ENCODE measurements around the gene RNU6-1. TPM values are rescaled to one million over a fixed set of nuclear protein-coding genes. Genes with fewer than 3 reads are reported as not detected.

RNU6-1 gene
- total and polyA plus RNA-seq, 11 donors, result not detected

DNA sequence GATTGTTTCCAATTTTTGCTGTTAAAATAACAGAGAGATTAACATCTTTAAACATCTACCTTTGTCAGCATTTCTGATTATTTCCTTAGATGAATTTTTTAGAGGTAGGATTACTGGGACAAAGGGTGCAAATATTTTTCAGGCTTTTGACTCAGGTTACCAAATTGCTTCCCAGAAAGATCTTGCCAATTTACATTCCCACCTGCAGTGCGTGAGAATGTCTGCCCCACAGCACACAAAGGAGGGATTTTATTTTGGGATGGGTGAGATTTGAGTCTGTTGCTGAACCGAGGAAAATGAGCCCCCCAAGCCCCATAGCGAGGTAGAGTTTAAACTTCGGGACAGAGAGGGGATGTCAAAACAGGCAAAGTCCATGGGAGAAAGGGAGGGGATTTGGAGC, 25.9 kb upstream of the RNU6-1 start:
- peaks cover 0 to 2% (median 0%) of the 10 kb centered on the region in 9 donors for H3K27me3 ChIP-seq
- ATAC-seq (no peak), DNase-seq (no peak)
- TF ChIP-seq, protein P1, sequence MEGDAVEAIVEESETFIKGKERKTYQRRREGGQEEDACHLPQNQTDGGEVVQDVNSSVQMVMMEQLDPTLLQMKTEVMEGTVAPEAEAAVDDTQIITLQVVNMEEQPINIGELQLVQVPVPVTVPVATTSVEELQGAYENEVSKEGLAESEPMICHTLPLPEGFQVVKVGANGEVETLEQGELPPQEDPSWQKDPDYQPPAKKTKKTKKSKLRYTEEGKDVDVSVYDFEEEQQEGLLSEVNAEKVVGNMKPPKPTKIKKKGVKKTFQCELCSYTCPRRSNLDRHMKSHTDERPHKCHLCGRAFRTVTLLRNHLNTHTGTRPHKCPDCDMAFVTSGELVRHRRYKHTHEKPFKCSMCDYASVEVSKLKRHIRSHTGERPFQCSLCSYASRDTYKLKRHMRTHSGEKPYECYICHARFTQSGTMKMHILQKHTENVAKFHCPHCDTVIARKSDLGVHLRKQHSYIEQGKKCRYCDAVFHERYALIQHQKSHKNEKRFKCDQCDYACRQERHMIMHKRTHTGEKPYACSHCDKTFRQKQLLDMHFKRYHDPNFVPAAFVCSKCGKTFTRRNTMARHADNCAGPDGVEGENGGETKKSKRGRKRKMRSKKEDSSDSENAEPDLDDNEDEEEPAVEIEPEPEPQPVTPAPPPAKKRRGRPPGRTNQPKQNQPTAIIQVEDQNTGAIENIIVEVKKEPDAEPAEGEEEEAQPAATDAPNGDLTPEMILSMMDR (IDR thresholded peaks at IDR 0.05), result no peak
- no peak for TF ChIP-seq POLR2A (IDR thresholded peaks at IDR 0.05)
- H3K27ac ChIP-seq, result no peak overlapping the region
- WGBS, 4 donors, result 64 to 72% (median 69%) methylated on average over 4 of the region's 4 CpGs
- peaks cover 0 to 12% (median 0%) of the 10 kb centered on the region in 12 donors for H3K9me3 ChIP-seq
- H3K4me1 ChIP-seq, result peaks cover 0 to 15% (median 10%) of the 10 kb centered on the region in 12 donors
- H3K36me3 ChIP-seq, result no peaks in the 10 kb centered on the region
- intact Hi-C loops (cut with DNase I), result loop anchor here in 4 of 10 donors (10.0 kb wide), 2 partner anchors 179 to 189 kb away; partner anchors contain the start of gene PIAS1 (in 3 of the 4)
- H3K4me3 ChIP-seq, result no peak overlapping the region

DNA sequence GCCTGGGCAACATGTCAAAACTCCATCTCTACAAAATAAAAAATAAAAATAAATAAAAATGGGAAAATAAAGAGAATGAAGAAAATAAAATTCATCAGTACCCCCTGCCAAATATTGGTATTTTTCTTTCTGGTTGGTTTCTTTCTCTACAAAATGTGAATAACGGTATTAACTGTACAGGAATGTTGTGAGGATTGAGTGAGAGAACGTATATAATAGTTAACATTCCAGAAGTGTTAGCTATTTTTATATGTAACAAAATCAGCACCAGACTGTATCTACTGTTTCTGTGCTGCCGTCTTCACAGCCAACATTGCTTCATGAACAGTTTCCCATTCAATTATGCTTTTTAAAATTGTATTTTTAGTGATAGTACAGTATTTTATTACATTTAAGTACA, 25.5 kb upstream of the RNU6-1 start:
- Histone ChIP-seq H3K27ac (no peak overlapping the region), H3K4me3 (no peak overlapping the region), H3K4me1 (peaks cover 0 to 15% (median 10%) of the 10 kb centered on the region in 12 donors), H3K36me3 (no peaks in the 10 kb centered on the region), H3K27me3 (peaks cover 0 to 2% (median 0%) of the 10 kb centered on the region in 9 donors), H3K9me3 (peaks cover 0 to 10% (median 0%) of the 10 kb centered on the region in 12 donors)
- DNase-seq, result no peak
- TF ChIP-seq, protein P1 (IDR thresholded peaks at IDR 0.05), result no peak
- no peak for TF ChIP-seq POLR2A (IDR thresholded peaks at IDR 0.05)
- ATAC-seq, result no peak
- intact Hi-C loops (cut with DNase I), result loop anchor here in 4 of 10 donors (10.0 kb wide), 2 partner anchors 179 to 189 kb away; partner anchors contain the start of gene PIAS1 (in 3 of the 4)
- 34 to 50% (median 42%) methylated on average over 3 of the region's 3 CpGs for WGBS, 4 donors

DNA sequence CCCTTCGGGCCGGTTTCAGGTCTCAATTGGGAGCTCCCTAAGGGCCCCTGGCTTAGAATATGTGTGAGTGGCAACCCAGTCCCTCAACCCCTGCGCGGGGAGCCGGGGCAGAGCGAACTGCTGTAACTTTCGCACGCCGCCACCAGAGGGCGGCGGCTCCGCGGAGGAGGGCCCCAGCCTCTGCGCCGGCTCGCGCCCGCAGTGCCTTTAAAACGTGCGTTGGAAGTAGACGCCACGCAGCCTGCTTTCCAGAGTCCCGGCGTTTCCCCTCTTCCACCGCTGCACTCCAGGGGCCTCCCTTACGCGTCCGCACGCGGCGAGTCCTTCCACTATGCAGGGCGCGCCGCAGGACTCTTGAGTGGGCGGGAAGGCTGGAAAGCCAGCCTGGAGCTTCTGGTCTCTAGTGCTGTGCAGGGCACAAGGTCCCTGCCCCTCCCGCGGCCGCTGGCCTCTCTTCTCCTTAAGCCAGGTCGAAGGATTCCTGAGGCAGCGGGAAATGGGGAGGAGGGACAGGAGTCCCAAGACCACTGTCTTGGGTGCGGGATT, 23.7 kb upstream of the RNU6-1 start:
- H3K36me3 ChIP-seq, result no peaks in the 10 kb centered on the region
- TF ChIP-seq POLR2A (IDR thresholded peaks at IDR 0.05), result no peak
- TF ChIP-seq, protein P1 (IDR thresholded peaks at IDR 0.05), result peak; percentile 84 to 99 (median 94)
- intact Hi-C loops (cut with DNase I), result loop anchor here (1.0 to 10.0 kb wide), 13 partner anchors 181 to 349 kb away; partner anchors contain the start of genes PIAS1 (in 5 of the 10) and CALML4 (in 1 of the 10)
- ATAC-seq (peak; percentile 86 to 98 (median 97)), DNase-seq (peak; percentile 71 to 93 (median 85))
- H3K4me3 ChIP-seq, result peak overlapping the region in 11 of 12 donors; percentile 4 to 61 (median 53)
- peaks cover 0 to 2% (median 0%) of the 10 kb centered on the region in 9 donors for H3K27me3 ChIP-seq
- peak overlapping the region in 6 of 12 donors; percentile 5 to 75 (median 38) for H3K27ac ChIP-seq
- peaks cover 0 to 15% (median 10%) of the 10 kb centered on the region in 12 donors for H3K4me1 ChIP-seq
- no peaks in the 10 kb centered on the region for H3K9me3 ChIP-seq
- WGBS, 4 donors, result 2 to 6% (median 3%) methylated on average over 13 to 41 of the region's 41 CpGs

DNA sequence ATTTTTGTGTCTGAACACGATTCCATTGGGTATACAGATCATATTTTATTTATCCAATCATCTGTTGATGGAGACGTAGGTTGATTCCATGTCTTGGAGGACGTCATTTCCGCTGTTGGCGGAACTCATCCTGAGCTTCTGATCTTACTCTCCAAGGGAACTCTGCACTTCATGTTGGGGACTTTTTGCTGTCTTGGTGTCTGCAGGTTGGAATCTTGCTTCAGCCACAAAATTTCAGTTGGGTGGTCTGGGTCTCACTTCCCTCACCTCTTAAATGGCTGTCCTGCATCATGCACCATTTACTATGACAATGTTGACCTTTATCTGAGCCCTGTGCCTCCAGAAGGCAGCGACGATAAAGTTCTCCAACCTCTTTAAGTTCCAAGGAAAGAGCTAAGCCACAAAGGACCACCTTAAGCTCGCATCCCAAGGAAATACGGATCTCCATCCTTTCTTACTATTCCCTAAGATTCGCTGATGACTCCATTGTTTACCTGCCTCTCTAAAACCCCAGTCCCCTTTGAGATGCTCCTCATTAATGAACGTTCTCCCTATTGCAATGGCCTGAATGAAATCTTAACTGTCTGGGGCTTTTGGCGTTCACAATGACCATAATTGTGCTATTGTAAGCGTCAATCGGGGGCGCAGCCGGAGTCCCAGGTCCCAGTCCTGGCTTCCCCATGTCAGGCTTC, 23.1 kb upstream of the RNU6-1 start:
- ATAC-seq (no peak), DNase-seq (no peak)
- peak overlapping the region in 5 of 12 donors; percentile 5 to 75 (median 39) for H3K27ac ChIP-seq
- H3K4me1 ChIP-seq, result peaks cover 0 to 15% (median 10%) of the 10 kb centered on the region in 12 donors
- intact Hi-C loops (cut with DNase I), result loop anchor here (1.0 to 10.0 kb wide), 13 partner anchors 182 to 349 kb away; partner anchors contain the start of genes PIAS1 (in 5 of the 10) and CALML4 (in 1 of the 10)
- H3K9me3 ChIP-seq, result no peaks in the 10 kb centered on the region
- peaks cover 0 to 2% (median 0%) of the 10 kb centered on the region in 9 donors for H3K27me3 ChIP-seq
- peak overlapping the region in 10 of 12 donors; percentile 34 to 61 (median 54) for H3K4me3 ChIP-seq
- no peaks in the 10 kb centered on the region for H3K36me3 ChIP-seq
- TF ChIP-seq, protein P1 (IDR thresholded peaks at IDR 0.05), result no peak
- no peak for TF ChIP-seq POLR2A (IDR thresholded peaks at IDR 0.05)
- 56 to 65% (median 62%) methylated on average over 13 to 16 of the region's 16 CpGs for WGBS, 4 donors
